GM10266 (cell line): ENCODE data around the gene TNIP2.

Experiments
- DNase-seq: peaks from one replicate; pipeline ENCODE4 v3.0.0; 2012; ENCODE audit errors: extremely low spot score
- CTCF ChIP-seq: IDR thresholded peaks from 2 replicates; pipeline ENCODE4 v1.5.1; 2012; ENCODE audit warnings: mild to moderate bottlenecking, low read depth; ENCODE audit not compliant: control insufficient read depth, insufficient read depth; ENCODE audit errors: missing control alignments

TNIP2 gene

GRCh38 chr4:2800691-2801596 is 44.8 kb upstream of the TNIP2 start:
- peak; percentile 73 for DNase-seq
- no peak for TF ChIP-seq CTCF

- DNase-seq = no peak
These were observed 44.0 kb upstream of the TNIP2 start for GRCh38 chr4:2799971-2800690.

GRCh38 chr4:2799224-2799911 is 43.2 kb upstream of the TNIP2 start:
- no peak for TF ChIP-seq CTCF
- DNase-seq = no peak

More at GRCh38 chr4:2799971-2800690, 44.0 kb upstream of the TNIP2 start:
- TF ChIP-seq CTCF = no peak

- no peak for TF ChIP-seq CTCF
- DNase-seq = peak; percentile 74
These were observed 42.5 kb upstream of the TNIP2 start for GRCh38 chr4:2798399-2799223.

DNA sequence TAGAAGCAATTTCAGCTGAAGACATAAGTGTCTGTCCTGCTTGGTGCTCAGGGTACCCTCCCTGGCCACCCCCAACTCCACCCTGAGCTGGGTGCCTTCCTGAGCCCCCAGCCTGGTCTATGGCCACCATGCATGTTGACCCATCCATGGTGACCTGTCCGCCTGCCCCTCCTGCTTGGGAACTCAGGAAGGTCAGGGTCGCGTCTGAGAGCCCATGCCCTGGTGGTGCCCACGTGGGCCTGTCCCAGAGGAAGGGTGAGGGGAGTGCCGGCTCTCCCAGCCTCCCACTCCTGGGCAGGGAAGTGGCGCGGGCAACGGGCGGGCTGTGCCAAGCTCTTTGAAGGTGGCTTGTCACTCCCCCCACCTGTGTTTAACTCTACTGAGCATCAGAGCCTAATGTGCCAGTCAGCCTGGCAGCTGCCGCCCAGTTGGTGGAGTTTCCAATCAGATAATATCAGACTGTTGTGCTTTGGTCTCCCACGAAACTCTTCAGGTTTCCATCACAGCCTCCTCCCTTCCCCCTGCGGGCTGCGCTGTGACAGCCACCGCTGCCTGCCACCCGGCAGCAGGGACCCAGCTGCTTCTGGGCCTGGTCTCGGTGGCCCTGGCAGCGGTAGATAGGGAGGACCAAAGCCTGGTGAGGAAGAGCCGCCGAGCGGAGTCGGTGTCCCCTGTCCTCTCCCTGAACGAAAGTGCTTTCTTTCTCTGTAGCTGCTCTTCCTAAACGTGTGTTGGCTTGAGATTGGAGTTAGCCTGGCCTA is 41.6 kb upstream of the TNIP2 start:
- no peak for DNase-seq
- no peak for TF ChIP-seq CTCF
